Brain microvascular endothelial cell (primary cell): ENCODE results near the gene MZT2B.
"Not testable (repeated sequence)": the region's sequence is repeated elsewhere in the genome, so short reads cannot be mapped to it uniquely, and the experiment has no call there.

Experiments
- DNase-seq: peaks from one replicate; pipeline ENCODE4 v3.0.0-alpha.2; 2020
- H3K27ac ChIP-seq: fragments of 250-450 bp; sonication (Bioruptor Pico); 2 replicates; pipeline ENCODE4 v1.5.1; 2020; ENCODE audit warnings: mild to moderate bottlenecking, moderate library complexity
- H3K27me3 ChIP-seq: fragments of 250-450 bp; sonication (Bioruptor Pico); replicated peaks from 2 replicates; pipeline ENCODE4 v1.5.1; 2020; ENCODE audit warnings: mild to moderate bottlenecking
- H3K36me3 ChIP-seq: fragments of 250-450 bp; sonication (Bioruptor Pico); replicated peaks from 2 replicates; pipeline ENCODE4 v1.5.1; 2020; ENCODE audit warnings: mild to moderate bottlenecking
- H3K4me3 ChIP-seq: 2 replicates; pipeline ENCODE4 v1.5.1; 2011; ENCODE audit warnings: low read depth, mild to moderate bottlenecking, control low read depth, low read length, moderate library complexity
- in situ Hi-C: cut with HindIII; loops from 2 replicates; pipeline ENCODE4 v1.10.0; 2017; ENCODE audit warnings: low sequenced_read_pairs, low pct_ligation_motif_present
- TF ChIP-seq, protein P1 (sequence below): IDR thresholded peaks from 2 replicates; pipeline ENCODE4 v1.5.1; 2011; ENCODE audit warnings: low read depth, mild to moderate bottlenecking, moderate library complexity, low read length, control low read depth, inconsistent platforms; ENCODE audit errors: missing control alignments

MZT2B gene

DNA sequence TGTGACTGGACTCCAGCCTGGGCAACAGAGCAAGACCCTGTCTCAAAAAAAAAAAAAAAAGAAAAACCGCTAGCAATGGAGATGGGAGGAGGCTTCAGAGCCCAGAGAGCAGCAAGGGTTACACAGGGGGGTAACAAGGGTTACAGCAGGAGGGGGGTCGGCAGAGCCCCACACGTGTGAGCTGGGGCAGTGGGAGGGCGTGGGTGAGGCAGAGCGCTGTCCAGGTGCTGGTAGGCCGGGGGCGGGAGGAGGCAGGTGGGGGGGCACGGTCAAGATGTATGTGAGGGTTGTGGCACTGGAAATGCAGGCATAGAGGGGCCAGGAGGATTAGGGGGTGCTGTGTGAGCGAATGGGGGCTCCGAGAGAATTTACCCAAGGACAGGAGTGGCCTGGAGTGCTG lies 3.4 kb downstream of the MZT2B start:
- TF ChIP-seq, protein P1, sequence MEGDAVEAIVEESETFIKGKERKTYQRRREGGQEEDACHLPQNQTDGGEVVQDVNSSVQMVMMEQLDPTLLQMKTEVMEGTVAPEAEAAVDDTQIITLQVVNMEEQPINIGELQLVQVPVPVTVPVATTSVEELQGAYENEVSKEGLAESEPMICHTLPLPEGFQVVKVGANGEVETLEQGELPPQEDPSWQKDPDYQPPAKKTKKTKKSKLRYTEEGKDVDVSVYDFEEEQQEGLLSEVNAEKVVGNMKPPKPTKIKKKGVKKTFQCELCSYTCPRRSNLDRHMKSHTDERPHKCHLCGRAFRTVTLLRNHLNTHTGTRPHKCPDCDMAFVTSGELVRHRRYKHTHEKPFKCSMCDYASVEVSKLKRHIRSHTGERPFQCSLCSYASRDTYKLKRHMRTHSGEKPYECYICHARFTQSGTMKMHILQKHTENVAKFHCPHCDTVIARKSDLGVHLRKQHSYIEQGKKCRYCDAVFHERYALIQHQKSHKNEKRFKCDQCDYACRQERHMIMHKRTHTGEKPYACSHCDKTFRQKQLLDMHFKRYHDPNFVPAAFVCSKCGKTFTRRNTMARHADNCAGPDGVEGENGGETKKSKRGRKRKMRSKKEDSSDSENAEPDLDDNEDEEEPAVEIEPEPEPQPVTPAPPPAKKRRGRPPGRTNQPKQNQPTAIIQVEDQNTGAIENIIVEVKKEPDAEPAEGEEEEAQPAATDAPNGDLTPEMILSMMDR: no peak
- in situ Hi-C loops: no loop called here
- no peak overlapping the region for H3K27ac ChIP-seq

DNA sequence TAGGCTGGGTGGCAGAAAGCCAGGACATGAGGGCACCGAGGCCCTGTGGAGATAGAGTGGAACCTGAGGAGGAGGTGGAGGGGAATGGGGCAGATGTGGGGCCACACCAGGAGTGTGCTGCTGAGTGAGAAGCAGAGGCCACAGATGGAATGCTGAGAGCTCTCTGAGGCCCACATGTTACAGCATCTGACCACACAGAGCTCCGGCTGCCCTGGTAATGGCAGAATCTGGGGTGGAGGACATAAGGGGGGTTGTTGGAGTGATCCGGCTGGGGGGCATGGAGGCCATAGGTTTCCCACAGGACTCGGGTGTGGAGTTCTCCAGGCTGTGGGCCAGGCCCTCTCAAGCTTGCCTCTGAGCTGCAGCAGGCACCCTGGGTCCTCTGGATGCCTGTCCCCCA lies 3.8 kb downstream of the MZT2B start:
- in situ Hi-C loops: no loop called here
- TF ChIP-seq, protein P1: no peak
- Histone ChIP-seq H3K36me3 (peaks cover 2% of the 10 kb centered on the region), H3K27me3 (no peaks in the 10 kb centered on the region), H3K27ac (no peak overlapping the region), H3K4me3 (no peak overlapping the region)
- DNase-seq: no peak

More for the DNA sequence above, 3.4 kb downstream of the MZT2B start:
- H3K4me3 ChIP-seq: no peak overlapping the region
- no peaks in the 10 kb centered on the region for H3K27me3 ChIP-seq
- peaks cover 2% of the 10 kb centered on the region for H3K36me3 ChIP-seq
- DNase-seq: no peak

DNA sequence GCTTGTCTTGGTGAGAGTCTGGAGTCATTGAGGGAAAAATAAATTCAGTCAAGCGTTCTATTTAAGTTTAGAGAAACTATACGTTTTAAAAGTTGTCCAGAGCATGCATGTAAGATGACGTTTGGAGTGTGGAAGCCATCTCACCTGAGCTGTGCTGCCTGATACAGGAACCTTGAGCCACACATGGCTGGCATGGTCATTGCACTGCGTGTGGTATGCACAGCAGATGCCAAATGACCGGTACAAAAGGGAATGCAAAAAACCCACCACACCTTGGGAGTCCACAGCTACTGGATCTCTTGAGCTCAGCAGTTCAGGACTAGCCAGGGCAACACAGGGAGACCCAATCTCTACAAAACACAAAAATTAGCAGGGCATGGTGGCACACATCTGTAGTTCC lies 4.3 kb downstream of the MZT2B start:
- DNase-seq: no peak
- Histone ChIP-seq H3K36me3 (peaks cover 2% of the 10 kb centered on the region), H3K4me3 (no peak overlapping the region), H3K27ac (no peak overlapping the region), H3K27me3 (no peaks in the 10 kb centered on the region)
- in situ Hi-C loops: no loop called here
- TF ChIP-seq, protein P1: no peak

DNA sequence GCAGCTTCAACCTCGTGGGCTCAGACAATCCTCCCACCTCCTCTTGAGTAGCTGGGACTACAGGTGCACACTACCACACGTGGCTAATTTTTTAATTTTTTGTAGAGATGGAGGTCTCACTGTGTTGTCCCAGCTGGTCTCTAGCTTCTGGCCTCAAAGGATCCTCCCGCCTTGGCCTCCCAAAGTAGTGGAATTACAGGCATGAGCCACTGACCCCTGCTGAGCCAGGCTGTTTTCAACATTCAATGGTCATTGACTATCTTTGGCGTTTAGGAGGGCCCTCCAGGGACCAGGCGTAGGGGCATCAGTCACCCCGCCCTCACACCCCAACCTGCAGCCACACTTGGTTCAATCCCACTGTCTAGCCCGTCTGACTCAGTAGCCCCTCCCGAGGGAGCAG lies 5.2 kb downstream of the MZT2B start:
- Histone ChIP-seq H3K36me3 (peaks cover 2% of the 10 kb centered on the region), H3K27me3 (no peaks in the 10 kb centered on the region), H3K4me3 (no peak overlapping the region), H3K27ac (no peak overlapping the region)
- TF ChIP-seq, protein P1: no peak
- in situ Hi-C loops: no loop called here
- no peak for DNase-seq

DNA sequence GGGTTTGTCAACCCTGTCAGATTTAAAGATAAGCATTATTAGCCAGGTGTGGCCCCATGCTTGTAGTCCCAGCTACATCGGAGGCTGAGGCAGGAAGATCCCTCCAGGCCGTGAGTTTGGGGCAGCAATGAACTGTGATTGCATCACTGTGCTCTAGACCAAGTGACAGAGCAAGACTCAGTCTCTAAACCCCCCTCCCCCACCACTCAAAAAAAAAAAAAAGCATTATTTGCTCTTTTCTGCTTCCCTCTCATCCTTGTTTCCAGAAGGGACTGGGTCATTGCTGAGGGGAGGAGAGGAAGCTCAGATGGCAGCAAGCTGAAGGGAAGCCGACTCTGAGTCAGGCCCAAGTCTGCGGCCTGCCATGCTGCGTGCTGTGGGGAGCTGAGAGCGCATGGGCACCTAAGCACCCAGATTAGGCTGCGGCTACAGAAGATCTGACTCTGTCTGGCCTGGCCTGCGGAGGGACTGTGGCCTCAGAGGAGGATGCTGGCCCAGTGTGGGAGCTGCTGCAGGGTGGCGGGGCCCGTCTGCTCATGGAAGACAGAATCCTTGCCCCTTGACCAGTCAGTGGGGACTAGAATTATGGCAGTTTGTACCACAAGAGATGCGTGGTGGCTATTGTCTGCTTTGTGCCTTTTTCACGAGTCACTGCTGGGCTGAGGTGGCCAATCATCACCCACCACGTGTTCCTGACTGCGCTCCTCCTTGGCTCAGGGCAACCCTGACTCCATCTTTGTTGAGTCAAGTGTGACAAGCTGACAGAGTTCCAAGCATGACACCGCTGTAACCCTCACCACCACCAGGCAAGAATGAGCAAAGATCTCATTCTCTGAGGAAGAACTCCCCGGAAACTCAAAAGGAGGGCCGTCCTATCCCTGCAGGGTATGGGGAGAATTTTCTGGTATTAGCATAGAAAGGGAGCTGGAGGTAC lies 6.1 kb downstream of the MZT2B start:
- H3K27ac ChIP-seq, in situ Hi-C loops, H3K36me3 ChIP-seq, DNase-seq, H3K27me3 ChIP-seq, H3K4me3 ChIP-seq: not testable (repeated sequence)

DNA sequence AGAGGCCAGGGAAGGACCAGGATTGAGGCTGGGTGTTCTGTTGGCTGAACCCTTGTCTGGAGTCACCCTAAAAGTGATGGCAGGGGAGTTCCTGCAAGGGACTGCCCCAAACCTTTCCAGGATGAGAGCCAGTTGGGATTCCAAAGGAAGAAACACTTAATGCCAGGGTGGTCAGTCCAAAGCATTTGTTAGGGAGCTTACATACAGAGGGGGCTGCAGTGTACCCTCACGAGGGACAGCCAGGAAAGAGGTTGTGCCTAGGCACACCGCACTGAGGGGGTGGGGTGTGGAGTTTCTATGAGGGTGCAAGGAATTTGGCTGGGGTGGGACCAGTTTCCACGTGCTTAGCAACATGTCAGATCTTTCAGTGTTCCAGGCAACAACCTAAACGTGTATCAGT lies 6.9 kb downstream of the MZT2B start:
- H3K4me3 ChIP-seq, in situ Hi-C loops, H3K27me3 ChIP-seq, H3K27ac ChIP-seq, H3K36me3 ChIP-seq, DNase-seq: not testable (repeated sequence)

DNA sequence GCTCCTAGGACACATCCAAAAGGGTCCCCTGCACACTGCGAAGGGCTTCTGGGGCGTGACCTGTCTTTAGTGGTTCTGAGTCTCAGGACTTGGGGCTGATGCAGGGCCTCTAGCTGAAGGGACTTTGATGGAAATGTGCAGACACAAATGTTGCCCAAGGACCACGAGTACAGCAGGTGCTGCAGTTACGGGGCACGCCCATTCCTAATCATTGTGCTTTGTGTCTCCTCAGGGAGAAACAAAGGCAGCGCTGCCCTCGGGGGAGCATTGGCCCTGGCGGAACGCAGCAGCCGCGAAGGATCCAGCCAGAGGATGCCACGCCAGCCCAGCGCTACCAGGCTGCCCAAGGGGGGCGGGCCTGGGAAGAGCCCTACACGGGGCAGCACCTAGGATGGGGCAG lies 8.2 kb downstream of the MZT2B start:
- H3K27me3 ChIP-seq: no peaks in the 10 kb centered on the region
- TF ChIP-seq, protein P1: no peak
- no peak overlapping the region for H3K27ac ChIP-seq
- in situ Hi-C loops: no loop called here
- no peak for DNase-seq
- H3K36me3 ChIP-seq: no peaks in the 10 kb centered on the region
- no peak overlapping the region for H3K4me3 ChIP-seq

DNA sequence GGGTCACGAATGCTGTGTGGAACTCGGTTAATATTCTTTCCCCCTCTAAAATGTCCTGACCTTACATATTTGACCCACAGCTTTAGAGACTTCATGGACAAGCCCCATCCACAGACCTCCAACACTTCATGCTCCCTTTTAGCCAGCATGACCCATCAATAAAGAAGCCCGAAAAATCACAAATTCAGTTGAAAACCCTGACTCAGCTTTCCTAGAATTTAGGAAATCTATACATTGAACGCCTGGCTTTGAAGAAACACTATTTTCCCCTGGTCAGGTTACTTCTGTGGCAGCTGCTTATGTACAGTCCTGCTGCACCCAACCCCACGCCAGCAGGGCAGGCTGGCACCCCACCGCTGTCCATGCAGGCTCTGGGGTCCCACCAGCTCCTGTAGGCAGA lies 9.3 kb downstream of the MZT2B start:
- H3K27me3 ChIP-seq, H3K27ac ChIP-seq, H3K36me3 ChIP-seq, DNase-seq, in situ Hi-C loops, H3K4me3 ChIP-seq: not testable (repeated sequence)

DNA sequence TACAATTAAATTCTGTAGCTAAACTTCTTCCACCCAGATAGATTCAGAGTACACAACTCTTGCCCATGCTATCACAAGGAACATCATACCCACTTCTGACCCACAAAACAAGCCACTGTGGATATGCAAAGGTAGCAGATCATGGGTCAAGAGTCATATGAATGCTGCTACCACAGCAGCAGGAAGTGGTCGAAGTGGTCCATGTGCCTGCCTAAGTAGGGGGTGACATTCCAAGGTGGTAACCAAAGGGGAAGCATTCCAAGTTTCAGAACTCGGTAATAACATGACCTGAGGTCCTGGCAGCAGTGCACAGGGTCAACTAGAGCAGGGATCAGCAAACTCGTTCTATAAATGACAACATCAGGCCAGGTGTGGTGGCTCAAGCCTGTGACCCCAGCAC lies 10.4 kb downstream of the MZT2B start:
- H3K4me3 ChIP-seq, H3K27me3 ChIP-seq, in situ Hi-C loops, DNase-seq, H3K27ac ChIP-seq, H3K36me3 ChIP-seq: not testable (repeated sequence)

DNA sequence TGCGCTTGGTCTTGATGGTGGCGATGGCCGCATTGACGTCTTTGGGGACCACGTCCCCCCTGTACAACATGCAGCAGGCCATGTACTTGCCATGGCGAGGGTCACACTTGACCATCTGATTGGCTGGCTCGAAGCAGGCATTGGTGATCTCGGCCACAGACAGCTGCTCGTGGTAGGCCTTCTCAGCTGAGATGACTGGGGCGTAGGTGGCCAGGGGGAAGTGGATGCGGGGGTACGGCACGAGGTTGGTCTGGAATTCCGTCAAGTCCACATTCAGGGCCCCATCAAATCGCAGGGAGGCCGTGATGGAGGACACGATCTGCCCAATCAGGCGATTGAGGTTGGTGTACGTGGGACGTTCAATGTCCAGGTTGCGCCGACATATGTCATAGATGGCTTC lies 11.8 kb downstream of the MZT2B start:
- DNase-seq, H3K4me3 ChIP-seq, H3K36me3 ChIP-seq, H3K27me3 ChIP-seq, in situ Hi-C loops, H3K27ac ChIP-seq: not testable (repeated sequence)
